DMS114 treated with DMSO at 0.1 percent for 48 hours (cell line): ENCODE data around the gene FANCC.

Source experiments
- DNase-seq: peaks from one replicate; lab custom pipeline; 2025; ENCODE audit not compliant: unreplicated experiment; lab: John Stamatoyannopoulos, UW

FANCC gene

DNA sequence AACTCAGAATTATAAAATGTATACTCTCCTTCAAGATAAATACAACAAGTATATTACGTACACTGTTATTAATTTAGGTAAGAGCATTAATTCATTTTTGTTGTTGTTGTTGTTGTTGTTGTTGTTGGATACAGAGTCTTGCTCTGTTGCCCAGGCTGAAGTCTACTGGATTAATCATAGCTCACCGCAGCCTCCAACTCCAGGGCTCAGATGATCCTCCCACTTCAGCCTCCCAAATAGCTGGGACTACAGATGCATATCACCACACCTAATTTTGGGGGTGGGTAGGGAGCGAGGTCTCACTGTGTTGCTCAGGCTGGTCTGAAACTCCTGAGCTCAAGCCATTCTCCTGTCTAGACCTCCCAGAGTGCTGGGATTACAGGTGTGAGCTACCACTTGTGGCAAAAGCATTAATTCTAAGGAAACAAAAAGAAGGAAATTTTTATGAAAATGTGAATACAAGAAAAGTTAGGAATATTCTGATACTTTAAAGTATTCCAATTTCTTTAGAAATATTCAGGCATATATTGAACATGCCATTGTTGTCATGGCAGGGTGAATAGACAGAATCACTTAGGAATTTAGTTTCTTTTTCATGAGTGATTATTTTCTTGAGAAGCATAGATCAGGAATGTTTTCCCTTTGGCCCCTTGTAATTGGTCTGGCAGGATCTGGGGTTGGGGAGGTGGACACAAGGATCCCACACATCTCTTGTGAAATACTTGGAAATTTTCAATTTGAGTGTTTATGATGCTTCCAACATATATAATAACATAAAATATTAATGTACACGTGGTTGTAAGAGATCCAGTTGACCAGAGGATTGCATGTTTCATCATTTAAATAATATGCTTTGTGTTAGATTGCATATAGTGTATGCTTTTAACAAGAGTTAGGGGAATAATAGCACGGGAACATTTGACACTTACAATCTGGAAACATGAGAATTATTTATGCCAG lies 263.6 kb downstream of the FANCC start:
- DNase-seq = no peak

DNA sequence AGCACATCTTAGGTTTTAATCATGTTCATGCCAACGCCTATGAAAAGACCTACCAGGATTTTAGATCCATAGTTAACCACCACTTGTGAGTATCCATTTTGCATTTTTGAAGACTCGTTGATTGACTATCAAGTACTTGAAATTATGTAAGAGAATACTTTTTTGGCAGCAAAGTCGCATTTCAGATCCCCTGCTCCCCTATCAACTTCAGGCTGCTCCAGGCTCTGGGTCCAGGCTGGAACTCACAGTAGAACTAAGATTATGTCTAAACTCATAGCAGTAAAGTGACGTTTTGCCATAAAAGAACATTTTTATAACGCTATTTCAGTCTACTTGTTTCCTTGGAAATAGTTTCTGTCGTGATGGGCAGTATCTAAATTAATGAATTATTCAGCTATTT lies 267.7 kb downstream of the FANCC start:
- DNase-seq = no peak
